AG04450 (cell line): ENCODE data around the gene SERPINB6. TPM values are rescaled to one million over a fixed set of nuclear protein-coding genes. Genes with fewer than 3 reads are reported as not detected.

Experiments
- CTCF ChIA-PET: fragments of 300-600, 350-600 bp; formaldehyde crosslinking; extraction: SDS; loops from one replicate; lab custom pipeline; 2022; ENCODE audit warnings: antibody characterized with exemption, inconsistent platforms; lab: Charles Lee
- POLR2A ChIA-PET: fragments of 350-600 bp; formaldehyde crosslinking; extraction: SDS; loops from one replicate; lab custom pipeline; 2021; ENCODE audit warnings: antibody characterized with exemption, inconsistent platforms; lab: Yijun Ruan, JAX
- DNase-seq: peaks from one replicate; pipeline ENCODE4 v3.0.0-alpha.2; 2011; ENCODE audit warnings: low read depth, low spot score
- H3K27ac ChIP-seq: one replicate; pipeline ENCODE4 v1.5.1; 2012; ENCODE audit warnings: low read depth, low read length, control low read depth
- H3K27me3 ChIP-seq: one replicate; pipeline ENCODE4 v1.6.0; 2012; ENCODE audit warnings: low read length; ENCODE audit not compliant: control insufficient read depth, insufficient read depth
- H3K4me3 ChIP-seq: 2 replicates; pipeline ENCODE4 v1.5.1; 2011; ENCODE audit warnings: mild to moderate bottlenecking, low read depth, low read length, control low read depth
- H3K9me3 ChIP-seq: 2 replicates; pipeline ENCODE4 v1.5.1; 2012; ENCODE audit warnings: low read length; ENCODE audit not compliant: control insufficient read depth, insufficient read depth
- CTCF ChIP-seq: IDR thresholded peaks from 2 replicates; pipeline ENCODE4 v1.5.1; 2011; ENCODE audit warnings: low read depth, low read length, control low read depth, inconsistent platforms
- polyA plus RNA-seq: library from polyadenylated mRNA; depleted of rRNA; stranded (reverse); fragments of >200 nt; gene quantifications from 2 replicates; pipeline ENCODE4 v1.2.3, GENCODE V29; 2011

Gene SERPINB6
- polyA plus RNA-seq, 1 experiment, result 120 TPM

DNA sequence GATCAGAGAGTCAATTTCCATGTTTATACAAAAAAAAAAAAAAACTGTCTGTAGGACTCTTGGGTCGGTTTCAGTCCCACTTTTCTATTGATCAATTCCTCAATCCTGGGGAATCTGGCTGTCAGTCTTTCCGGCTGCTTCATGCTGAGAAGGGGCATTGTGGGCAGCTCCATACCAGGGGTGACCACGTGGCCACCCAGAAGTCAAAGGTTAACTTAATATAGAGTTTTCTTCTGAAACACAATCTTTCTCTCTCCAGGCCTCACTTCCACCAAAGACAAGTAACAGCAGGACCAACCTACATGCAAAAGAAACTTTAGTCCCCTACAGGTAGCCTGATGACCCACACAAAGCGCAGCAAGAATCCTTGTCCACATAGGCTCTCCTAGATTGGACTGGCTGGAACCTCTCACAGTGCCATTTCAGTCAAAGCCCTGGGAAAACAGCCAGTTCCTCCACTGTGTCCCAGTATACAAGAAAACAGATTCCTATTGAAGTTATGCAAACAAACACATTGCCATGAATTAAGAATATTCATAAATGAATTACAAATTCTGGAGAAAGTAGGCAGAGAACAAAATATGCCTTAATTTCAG is 49.7 kb downstream of the SERPINB6 start:
- Histone ChIP-seq H3K27ac (no peak overlapping the region), H3K27me3 (peaks cover 12% of the 10 kb centered on the region), H3K9me3 (peaks cover 3% of the 10 kb centered on the region; the same call in 1 of the 2 replicates), H3K4me3 (no peak overlapping the region)
- TF ChIP-seq CTCF, result no peak
- ChIA-PET CTCF (interaction anchor here (0.6 to 4.8 kb wide), 3 partner anchors 31 to 78 kb away, joined by 3 to 24 read pairs (median 3); no protein-coding TSS in a partner anchor), POLR2A (interaction anchor here (0.5 kb wide), 1 partner anchor 34 kb away, joined by 4 read pairs; no protein-coding TSS in a partner anchor)
- no peak for DNase-seq

DNA sequence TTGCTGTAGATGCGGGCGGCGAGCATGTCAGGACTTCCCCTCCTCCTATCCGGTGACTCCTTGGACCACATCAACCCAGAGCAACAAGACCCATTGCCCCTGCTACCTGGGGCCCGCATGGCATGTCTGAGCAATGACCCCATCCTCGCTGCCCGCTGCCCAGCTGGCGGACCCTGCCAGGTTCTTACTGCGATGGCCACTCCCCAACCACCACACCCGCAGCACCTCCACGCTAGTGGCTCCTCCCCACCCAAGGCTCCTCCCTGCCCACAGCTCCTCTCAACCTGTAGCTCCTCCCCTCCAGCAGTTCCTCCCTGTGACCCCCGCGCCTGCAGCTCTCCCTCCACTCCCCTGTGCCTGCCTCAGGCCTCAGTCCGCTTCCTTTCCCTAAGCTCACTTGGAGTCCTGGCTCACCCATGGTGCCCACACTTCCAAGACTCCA is 50.7 kb downstream of the SERPINB6 start:
- ChIA-PET CTCF (interaction anchor here (0.7 to 4.8 kb wide), 2 partner anchors 32 to 195 kb away, joined by 3 to 24 read pairs; no protein-coding TSS in a partner anchor), POLR2A (no interaction called here)
- Histone ChIP-seq H3K4me3 (no peak overlapping the region), H3K27ac (no peak overlapping the region), H3K27me3 (peaks cover 12% of the 10 kb centered on the region), H3K9me3 (peaks cover 3% of the 10 kb centered on the region; the same call in 1 of the 2 replicates)
- no peak for TF ChIP-seq CTCF
- DNase-seq, result no peak

- H3K4me3 ChIP-seq, result no peak overlapping the region
- no peak for TF ChIP-seq CTCF
- H3K27ac ChIP-seq, result no peak overlapping the region
- peaks cover 3% of the 10 kb centered on the region; the same call in 1 of the 2 replicates for H3K9me3 ChIP-seq
- ChIA-PET POLR2A (no interaction called here), CTCF (interaction anchor here (0.7 to 4.8 kb wide), 2 partner anchors 33 to 195 kb away, joined by 3 to 24 read pairs; no protein-coding TSS in a partner anchor)
- DNase-seq, result no peak
- peaks cover 12% of the 10 kb centered on the region for H3K27me3 ChIP-seq
Measured at GRCh38 chr6:2919886-2920285, 51.5 kb downstream of the SERPINB6 start.

DNA sequence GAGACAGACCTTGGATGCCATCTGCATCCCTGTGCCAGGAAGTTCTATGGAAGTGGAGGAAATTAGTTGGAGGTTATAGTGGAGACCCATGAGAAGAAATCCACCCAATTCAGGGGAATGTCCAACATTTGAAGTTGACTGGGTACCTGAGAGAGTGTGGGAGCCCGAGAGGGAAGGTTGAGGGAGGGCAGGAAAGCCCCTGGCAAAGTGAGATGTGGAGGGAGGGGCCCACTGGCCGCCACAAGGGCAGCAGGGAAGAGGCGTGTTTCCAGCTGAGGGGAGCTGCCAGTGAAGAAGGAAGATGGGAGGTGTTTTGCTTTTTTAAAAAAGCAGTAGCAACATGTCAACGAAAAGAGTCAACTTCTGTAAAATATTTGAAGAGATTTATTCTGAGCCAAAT is 52.0 kb downstream of the SERPINB6 start:
- Histone ChIP-seq H3K9me3 (peaks cover 3% of the 10 kb centered on the region; the same call in 1 of the 2 replicates), H3K27me3 (peaks cover 12% of the 10 kb centered on the region), H3K4me3 (no peak overlapping the region), H3K27ac (no peak overlapping the region)
- CTCF ChIA-PET, result no interaction called here
- no peak for DNase-seq
- TF ChIP-seq CTCF, result no peak
- POLR2A ChIA-PET, result no interaction called here

DNA sequence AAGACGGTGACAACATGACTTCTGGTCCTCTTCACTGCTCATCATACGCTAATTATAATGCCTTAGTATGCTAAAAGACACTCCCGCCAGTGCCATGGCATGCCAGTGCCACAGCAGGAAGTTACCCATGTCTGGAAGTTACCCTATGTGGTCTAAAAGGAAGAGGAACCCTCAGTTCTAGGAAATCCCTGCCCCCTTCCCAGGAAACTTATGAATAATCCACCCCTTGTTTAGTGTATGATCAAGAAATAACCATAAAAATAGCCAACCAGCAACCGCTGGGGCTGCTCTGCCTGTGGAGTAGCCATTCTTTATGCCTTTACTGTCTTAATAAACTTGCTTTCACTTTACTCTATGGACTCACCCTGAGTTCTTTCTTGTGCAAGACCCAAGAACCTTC is 52.4 kb downstream of the SERPINB6 start:
- DNase-seq, result no peak
- TF ChIP-seq CTCF, result no peak
- Histone ChIP-seq H3K9me3 (peaks cover 3% of the 10 kb centered on the region; the same call in 1 of the 2 replicates), H3K27me3 (peaks cover 12% of the 10 kb centered on the region), H3K27ac (no peak overlapping the region), H3K4me3 (no peak overlapping the region)
- CTCF ChIA-PET, result no interaction called here
- POLR2A ChIA-PET, result no interaction called here
